Measurements from ENCODE around the gene ZNF318. TPM values are rescaled to one million over a fixed set of nuclear protein-coding genes. Genes with fewer than 3 reads are reported as not detected.
"Not testable (repeated sequence)": the region's sequence is repeated elsewhere in the genome, so short reads cannot be mapped to it uniquely, and the experiment has no call there.

ZNF318 gene
- total RNA-seq, 1 experiment from 2014 or later, result 8.1 TPM

GRCh38 chr6:43307451-43308100 is 61.9 kb downstream of the ZNF318 start:
- Histone ChIP-seq H3K4me3 (ENCODE audit: insufficient read depth, low read depth, low read length) (no peak overlapping the region), H3K36me3 (replicated peaks; ENCODE audit: control insufficient read depth, insufficient read depth, low read length) (no peaks in the 10 kb centered on the region; the same call in none of the 2 replicates), H3K27me3 (ENCODE audit: control insufficient read depth, insufficient read depth, low read length) (peaks cover 8% of the 10 kb centered on the region)
- DNase-seq, result no peak

- peaks cover 8% of the 10 kb centered on the region for H3K27me3 ChIP-seq (ENCODE audit: control insufficient read depth, insufficient read depth, low read length)
- no peak overlapping the region for H3K4me3 ChIP-seq (ENCODE audit: insufficient read depth, low read depth, low read length)
- no peak for DNase-seq
- no peaks in the 10 kb centered on the region; the same call in none of the 2 replicates for H3K36me3 ChIP-seq (replicated peaks; ENCODE audit: control insufficient read depth, insufficient read depth, low read length)
Measured at GRCh38 chr6:43306086-43306485, 63.4 kb downstream of the ZNF318 start.

GRCh38 chr6:43304882-43305281 is 64.6 kb downstream of the ZNF318 start:
- no peak overlapping the region for H3K4me3 ChIP-seq (ENCODE audit: insufficient read depth, low read depth, low read length)
- H3K36me3 ChIP-seq (replicated peaks; ENCODE audit: control insufficient read depth, insufficient read depth, low read length), result no peaks in the 10 kb centered on the region; the same call in none of the 2 replicates
- DNase-seq, result no peak
- H3K27me3 ChIP-seq (ENCODE audit: control insufficient read depth, insufficient read depth, low read length), result peaks cover 8% of the 10 kb centered on the region

- Histone ChIP-seq H3K4me3 (ENCODE audit: insufficient read depth, low read depth, low read length) (no peak overlapping the region), H3K36me3 (replicated peaks; ENCODE audit: control insufficient read depth, insufficient read depth, low read length) (no peaks in the 10 kb centered on the region; the same call in none of the 2 replicates), H3K27me3 (ENCODE audit: control insufficient read depth, insufficient read depth, low read length) (peaks cover 8% of the 10 kb centered on the region)
- DNase-seq, result peak; percentile 11
Measured at GRCh38 chr6:43304361-43304760, 65.1 kb downstream of the ZNF318 start.

- Histone ChIP-seq H3K36me3 (replicated peaks; ENCODE audit: control insufficient read depth, insufficient read depth, low read length) (no peaks in the 10 kb centered on the region; the same call in none of the 2 replicates), H3K27me3 (ENCODE audit: control insufficient read depth, insufficient read depth, low read length) (peaks cover 6% of the 10 kb centered on the region), H3K4me3 (ENCODE audit: insufficient read depth, low read depth, low read length) (no peak overlapping the region)
Measured at GRCh38 chr6:43303751-43304331, 65.6 kb downstream of the ZNF318 start.

GRCh38 chr6:43303006-43303405 is 66.4 kb downstream of the ZNF318 start:
- DNase-seq, result peak; percentile 7
- H3K4me3 ChIP-seq (ENCODE audit: insufficient read depth, low read depth, low read length); H3K36me3 ChIP-seq (replicated peaks; ENCODE audit: control insufficient read depth, insufficient read depth, low read length); H3K27me3 ChIP-seq (ENCODE audit: control insufficient read depth, insufficient read depth, low read length): not testable (repeated sequence)

More at GRCh38 chr6:43303751-43304331, 65.6 kb downstream of the ZNF318 start:
- peak; percentile 21 for DNase-seq

GRCh38 chr6:43302126-43302525 is 67.3 kb downstream of the ZNF318 start:
- Histone ChIP-seq H3K4me3 (ENCODE audit: insufficient read depth, low read depth, low read length) (no peak overlapping the region), H3K27me3 (ENCODE audit: control insufficient read depth, insufficient read depth, low read length) (no peaks in the 10 kb centered on the region), H3K36me3 (replicated peaks; ENCODE audit: control insufficient read depth, insufficient read depth, low read length) (no peaks in the 10 kb centered on the region; the same call in none of the 2 replicates)
- DNase-seq, result peak; percentile 36

GRCh38 chr6:43301081-43301870 is 68.2 kb downstream of the ZNF318 start:
- no peaks in the 10 kb centered on the region; the same call in none of the 2 replicates for H3K36me3 ChIP-seq (replicated peaks; ENCODE audit: control insufficient read depth, insufficient read depth, low read length)
- DNase-seq, result peak; percentile 13
- H3K27me3 ChIP-seq (ENCODE audit: control insufficient read depth, insufficient read depth, low read length), result no peaks in the 10 kb centered on the region
- H3K4me3 ChIP-seq (ENCODE audit: insufficient read depth, low read depth, low read length), result no peak overlapping the region

GRCh38 chr6:43299338-43300293 is 69.8 kb downstream of the ZNF318 start:
- H3K27me3 ChIP-seq (ENCODE audit: control insufficient read depth, insufficient read depth, low read length), result no peaks in the 10 kb centered on the region
- no peak overlapping the region for H3K4me3 ChIP-seq (ENCODE audit: insufficient read depth, low read depth, low read length)
- no peaks in the 10 kb centered on the region for H3K36me3 ChIP-seq (replicated peaks; ENCODE audit: control insufficient read depth, insufficient read depth, low read length)
- peak; percentile 25 for DNase-seq

GRCh38 chr6:43298565-43299337 is 70.7 kb downstream of the ZNF318 start:
- Histone ChIP-seq H3K27me3 (ENCODE audit: control insufficient read depth, insufficient read depth, low read length) (no peaks in the 10 kb centered on the region), H3K4me3 (ENCODE audit: insufficient read depth, low read depth, low read length) (no peak overlapping the region), H3K36me3 (replicated peaks; ENCODE audit: control insufficient read depth, insufficient read depth, low read length) (no peaks in the 10 kb centered on the region)
- peak; percentile 54 for DNase-seq

GRCh38 chr6:43297644-43298564 is 71.5 kb downstream of the ZNF318 start, which contains the start of gene SLC22A7:
TSS of gene SLC22A7 (plus strand) at chr6:43298260. CDS start at chr6:43298359, 99 bp downstream.
- peak; percentile 40 for DNase-seq
- Histone ChIP-seq H3K36me3 (replicated peaks; ENCODE audit: control insufficient read depth, insufficient read depth, low read length) (no peaks in the 10 kb centered on the region), H3K27me3 (ENCODE audit: control insufficient read depth, insufficient read depth, low read length) (no peaks in the 10 kb centered on the region), H3K4me3 (ENCODE audit: insufficient read depth, low read depth, low read length) (no peak within 1 kb of the TSS)

- H3K27me3 ChIP-seq (ENCODE audit: control insufficient read depth, insufficient read depth, low read length), result no peaks in the 10 kb centered on the region
- H3K36me3 ChIP-seq (replicated peaks; ENCODE audit: control insufficient read depth, insufficient read depth, low read length), result no peaks in the 10 kb centered on the region
- H3K4me3 ChIP-seq (ENCODE audit: insufficient read depth, low read depth, low read length), result no peak overlapping the region
- DNase-seq, result peak; percentile 41
Measured at GRCh38 chr6:43296780-43297497, 72.5 kb downstream of the ZNF318 start.

Measured in H7 (cell line).